Epidermal melanocyte (primary cell): Measurements from ENCODE around the gene ARL15.

Experiments used
- DNase-seq: peaks from one replicate; pipeline ENCODE4 v3.0.0; 2011; ENCODE audit warnings: low spot score; ENCODE audit not compliant: insufficient read length

The ARL15 gene

DNA sequence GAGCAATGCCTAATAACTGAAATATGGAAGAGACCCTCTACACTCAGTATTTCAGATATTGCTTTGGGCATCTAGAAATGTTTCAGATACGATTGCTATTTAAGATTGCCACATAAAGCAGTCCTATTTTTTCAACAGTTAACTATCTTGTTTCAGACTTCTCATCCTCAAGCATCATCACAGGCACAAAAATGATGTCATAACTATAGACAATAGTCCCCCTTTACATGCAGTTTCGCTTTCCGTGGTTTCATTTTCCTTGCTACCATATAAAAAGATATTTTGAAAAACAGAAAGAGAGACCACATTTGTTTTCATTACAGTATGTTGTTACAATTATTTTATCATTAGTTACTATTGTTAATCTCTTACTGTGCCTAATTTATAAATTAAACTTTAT lies 402.5 kb downstream of the ARL15 start:
- no peak for DNase-seq

- no peak for DNase-seq
Measured at GRCh38 chr5:53906736-53907135, 403.6 kb downstream of the ARL15 start.

- DNase-seq, result no peak
Measured at GRCh38 chr5:53902296-53902907, 408.0 kb downstream of the ARL15 start.

GRCh38 chr5:53900677-53901076 lies 409.7 kb downstream of the ARL15 start:
- DNase-seq, result no peak

DNA sequence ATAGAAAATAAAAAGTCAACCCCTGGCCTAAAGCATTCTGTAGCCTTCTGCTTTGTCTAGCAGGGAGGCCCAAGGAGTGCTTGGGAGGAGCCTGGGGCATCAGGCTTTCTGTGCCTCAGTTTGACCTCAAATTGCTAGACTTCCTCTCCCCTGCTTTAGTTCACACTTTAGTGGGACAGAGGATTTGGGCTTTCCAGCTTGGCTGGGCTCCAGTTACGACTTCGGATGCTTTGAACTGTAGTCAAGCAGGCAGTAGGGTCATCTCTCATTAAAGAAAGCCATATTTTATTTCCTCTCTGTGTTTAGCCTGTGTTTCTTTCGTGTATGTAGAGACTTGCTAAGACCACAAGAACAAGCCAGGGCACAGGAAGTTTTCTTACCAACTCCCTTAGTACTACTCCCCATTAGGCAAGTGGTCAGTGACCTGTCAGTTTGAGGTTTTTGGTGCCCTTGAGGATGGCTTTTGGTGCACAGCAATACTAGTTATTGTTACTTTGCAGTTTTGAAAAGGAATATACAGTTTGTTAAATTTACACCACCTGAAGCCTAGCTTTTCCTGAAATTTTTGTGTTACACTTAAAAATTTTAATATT lies 415.2 kb downstream of the ARL15 start:
- DNase-seq, result no peak

DNA sequence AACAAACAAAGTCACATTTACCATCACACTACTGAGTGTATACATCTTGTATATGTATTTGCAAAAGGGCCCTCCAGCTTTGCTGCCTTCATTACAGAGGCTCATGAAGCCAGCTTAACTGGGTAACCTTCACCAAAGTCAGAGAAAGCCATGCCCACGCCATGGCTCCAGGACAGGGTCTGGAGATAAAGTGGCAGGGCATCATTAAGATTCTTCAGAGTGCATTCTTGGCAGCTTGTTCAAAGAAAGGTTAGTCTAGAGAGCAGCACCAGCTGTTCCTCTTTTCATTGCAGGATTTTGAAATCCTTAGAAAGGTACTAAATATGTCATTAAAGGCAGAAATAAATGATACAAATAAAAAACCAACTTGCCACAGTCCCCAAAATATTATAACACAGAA lies 416.7 kb downstream of the ARL15 start:
- DNase-seq, result no peak

GRCh38 chr5:53892224-53892623 lies 418.1 kb downstream of the ARL15 start:
- DNase-seq, result no peak

DNA sequence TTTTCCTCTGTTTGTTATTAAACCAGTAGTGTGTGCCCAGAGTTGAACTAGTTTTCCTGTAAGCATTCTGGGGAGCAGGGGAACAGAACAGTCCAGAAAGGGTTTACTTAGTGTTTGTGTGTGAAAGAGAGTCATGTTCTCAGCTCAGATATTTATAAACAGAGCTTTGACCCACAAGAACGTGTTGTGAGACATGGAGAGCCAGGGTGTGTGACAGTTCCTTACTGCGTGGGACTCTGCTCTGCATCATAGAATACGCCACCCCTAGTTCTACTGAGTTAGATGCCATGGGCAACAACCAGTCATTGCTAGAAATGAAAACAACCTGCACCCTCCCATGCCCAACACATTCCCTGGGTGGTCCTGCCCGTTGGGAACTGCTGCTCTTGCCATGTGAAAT lies 419.2 kb downstream of the ARL15 start:
- no peak for DNase-seq

GRCh38 chr5:53890490-53890889 lies 419.9 kb downstream of the ARL15 start:
- DNase-seq, result no peak

DNA sequence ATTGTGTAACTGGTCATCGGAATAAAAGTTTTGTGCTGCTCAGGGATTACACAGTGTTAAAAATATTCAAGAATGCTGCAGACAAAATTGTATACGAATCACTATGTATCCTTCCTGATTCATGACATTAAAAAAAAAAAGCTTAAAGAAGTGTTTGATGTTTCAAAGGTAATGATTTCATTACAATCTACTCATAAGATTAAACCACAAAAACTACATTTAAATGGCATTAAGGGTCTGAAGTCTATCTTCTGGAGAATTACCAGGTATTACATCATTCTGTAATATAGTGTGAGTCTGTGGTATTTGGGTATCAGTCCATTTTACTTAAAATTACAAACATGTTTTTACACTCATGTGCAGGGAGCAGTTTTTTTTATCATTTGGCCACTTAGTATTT lies 425.5 kb downstream of the ARL15 start:
- no peak for DNase-seq

DNA sequence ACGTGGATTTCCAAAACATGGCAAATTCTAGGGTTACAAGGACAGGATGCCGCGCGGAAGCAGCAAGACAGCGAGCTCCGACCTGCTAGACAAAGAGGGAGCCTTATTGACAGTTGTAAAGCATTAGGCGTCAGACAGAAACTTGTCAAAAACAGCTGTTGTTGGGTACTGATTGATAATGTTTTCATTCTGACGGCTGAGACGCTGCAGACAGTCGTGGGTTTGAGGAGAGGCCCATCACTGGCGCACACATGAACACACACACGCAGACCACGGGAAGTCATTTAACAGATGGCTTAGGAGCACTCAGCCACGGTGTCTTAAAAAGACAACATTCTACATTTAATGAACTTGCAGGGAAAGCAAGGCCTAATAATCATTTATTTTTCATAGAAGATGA lies 426.0 kb downstream of the ARL15 start:
- no peak for DNase-seq

- DNase-seq, result no peak
Measured at GRCh38 chr5:53882676-53883031, 427.7 kb downstream of the ARL15 start.

- DNase-seq, result no peak
Measured at GRCh38 chr5:53882006-53882675, 428.2 kb downstream of the ARL15 start.

DNA sequence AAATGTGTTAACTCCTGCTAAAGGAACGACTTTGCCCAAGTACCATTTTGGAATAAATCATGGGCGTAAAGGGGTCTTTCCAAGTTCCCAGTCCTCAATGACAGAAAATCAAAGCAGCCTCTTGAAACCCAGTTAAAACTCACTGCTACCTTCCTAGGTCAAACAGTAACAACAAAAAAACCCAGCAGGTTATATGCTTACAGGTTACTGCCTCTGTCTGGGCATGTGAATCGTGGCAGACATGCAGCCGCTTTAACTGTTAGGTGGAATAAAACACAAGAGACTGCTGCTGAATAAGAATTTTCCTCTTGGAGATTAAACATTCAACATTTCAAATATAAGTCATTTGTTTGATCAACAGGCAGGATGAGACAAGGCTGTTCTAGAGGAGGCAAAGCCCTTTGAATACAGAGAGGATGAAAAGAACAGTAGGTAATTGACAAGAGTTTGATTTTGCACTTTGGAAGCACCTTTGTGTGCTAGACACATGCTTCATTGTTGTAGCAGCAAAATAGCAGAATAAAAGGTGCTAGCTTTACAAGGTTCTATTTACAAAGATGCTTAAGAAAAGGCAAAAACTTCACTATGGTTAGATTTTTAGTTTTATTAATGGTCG lies 430.6 kb downstream of the ARL15 start:
- no peak for DNase-seq

DNA sequence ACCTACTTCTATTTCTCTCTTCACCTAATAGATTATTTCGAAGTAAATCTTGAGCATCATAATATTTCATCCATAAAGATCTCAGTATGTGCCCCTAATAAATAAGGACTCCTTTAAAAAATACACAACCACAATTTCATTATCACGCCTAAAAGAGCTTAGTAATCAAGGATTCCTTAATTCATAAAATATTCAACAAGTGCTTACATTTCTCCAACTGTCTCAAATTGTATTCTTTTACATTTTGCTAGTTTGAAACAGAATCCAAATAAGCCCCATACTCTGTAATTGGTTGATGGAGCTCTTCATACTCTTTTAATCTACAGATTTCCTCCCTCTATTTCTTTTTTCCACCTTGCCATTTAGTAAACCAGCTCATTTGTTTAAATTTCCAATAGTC lies 432.4 kb downstream of the ARL15 start:
- DNase-seq, result no peak

DNA sequence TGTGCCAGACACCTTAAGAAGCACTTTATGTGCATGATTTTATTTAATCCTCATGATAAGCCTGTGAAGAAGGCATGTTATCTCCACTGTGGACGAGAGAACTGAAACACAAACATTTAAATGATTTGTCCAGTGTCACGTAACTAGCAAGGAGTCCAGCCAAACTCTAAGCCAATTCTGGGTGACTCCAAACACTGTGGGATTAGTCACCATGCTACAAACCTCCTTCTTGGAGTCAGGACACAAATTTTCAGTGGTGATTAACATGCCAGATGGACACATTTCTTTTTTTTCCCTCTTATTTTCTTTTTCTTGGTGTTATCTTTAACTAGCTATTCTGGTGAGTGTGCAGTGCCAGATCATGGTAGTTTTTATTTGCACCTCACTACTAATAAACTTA lies 433.1 kb downstream of the ARL15 start:
- no peak for DNase-seq

- DNase-seq, result no peak
Measured at GRCh38 chr5:53874409-53874808, 436.0 kb downstream of the ARL15 start.

- DNase-seq, result no peak
Measured at GRCh38 chr5:53873235-53873634, 437.1 kb downstream of the ARL15 start.

- no peak for DNase-seq
Measured at GRCh38 chr5:53871775-53872174, 438.6 kb downstream of the ARL15 start.

GRCh38 chr5:53871050-53871449 lies 439.3 kb downstream of the ARL15 start:
- no peak for DNase-seq

- no peak for DNase-seq
Measured at GRCh38 chr5:53858700-53859456, 451.5 kb downstream of the ARL15 start.

DNA sequence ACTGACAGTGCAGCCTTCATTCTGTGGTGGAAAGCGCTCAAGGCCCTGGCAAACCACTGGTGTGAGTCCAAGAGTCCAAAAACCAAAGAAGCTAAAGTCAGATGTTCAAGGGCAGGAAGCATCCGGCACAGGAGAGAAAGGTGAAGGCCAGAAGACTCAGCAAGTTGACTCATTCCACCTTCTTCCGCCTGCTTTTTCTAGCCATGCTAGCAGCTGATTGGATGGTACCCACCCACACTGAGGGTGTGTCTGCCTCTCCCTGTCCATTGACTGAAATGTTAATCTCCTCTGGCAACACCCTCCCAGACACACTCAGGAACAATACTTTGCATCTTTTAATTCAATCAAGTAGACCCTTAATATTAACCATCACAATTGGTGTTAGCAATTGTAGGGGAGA lies 453.9 kb downstream of the ARL15 start:
- DNase-seq, result no peak
